Measurements from ENCODE around the gene TAPBP. TPM values are rescaled to one million over a fixed set of nuclear protein-coding genes. Genes with fewer than 3 reads are reported as not detected.
A peak's percentile ranks its signal among the peaks of the same experiment; 100 is the strongest.
"Not testable (repeated sequence)": the region's sequence is repeated elsewhere in the genome, so short reads cannot be mapped to it uniquely, and the experiment has no call there.

Gene TAPBP
- total and polyA plus RNA-seq, 2 of the 8 experiments (the other 6 are each of a cell fraction or from before 2014, with no cell fraction given): 24.5 to 35.4 TPM

DNA sequence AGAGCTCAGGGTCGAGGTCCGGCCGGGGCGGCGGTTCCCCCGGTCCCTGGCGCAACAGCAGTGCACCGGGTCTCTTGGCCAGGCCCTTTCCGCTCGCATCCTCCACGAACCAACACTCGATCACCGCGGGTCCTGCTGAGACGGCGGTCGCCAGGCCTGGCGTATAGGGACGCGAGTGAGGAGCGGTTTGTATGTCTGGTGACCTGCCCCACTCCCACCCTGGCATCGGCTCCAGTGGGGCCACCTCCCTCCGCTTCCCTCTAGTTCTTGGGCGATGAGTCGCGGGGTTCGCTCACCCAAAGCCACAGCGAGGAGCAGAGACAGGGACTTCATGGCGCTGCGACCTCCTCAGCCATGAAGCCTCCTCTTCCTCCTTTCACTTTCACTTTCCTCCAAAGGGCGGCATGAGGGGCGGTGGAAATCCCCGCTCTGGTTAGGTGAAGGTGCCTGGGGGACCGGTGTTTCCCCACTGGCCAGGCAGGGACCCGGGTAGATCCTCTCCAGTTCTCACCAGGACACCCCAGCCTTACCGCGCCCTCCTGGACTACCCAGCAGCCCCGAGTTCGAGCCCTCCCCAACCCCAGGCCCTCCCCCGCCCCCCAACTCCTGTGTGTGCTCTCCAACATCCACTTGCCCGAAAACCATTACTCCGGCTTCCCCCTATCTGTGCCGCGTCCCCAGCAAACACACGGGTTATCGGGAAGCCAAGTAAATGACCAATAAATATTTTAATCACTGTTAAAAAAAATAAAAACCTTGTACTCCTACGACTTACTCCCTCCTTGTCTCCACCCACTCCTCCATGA is at the start of gene TAPBP (continued):
- no peak for TF ChIP-seq CBX8 (IDR thresholded peaks at IDR 0.05; ENCODE audit: borderline replicate concordance, low read depth, low read length)
- peak; percentile 45; the same call in 1 of the 2 replicates for TF ChIP-seq TAF1 (IDR thresholded peaks at IDR 0.05; ENCODE audit: low read depth, low read length)
- no peak for TF ChIP-seq CEBPB (IDR thresholded peaks at IDR 0.05; ENCODE audit: low read depth, low read length)
- no peak for TF ChIP-seq EGR1 (IDR thresholded peaks at IDR 0.05; ENCODE audit: borderline replicate concordance, low read depth, low read length)
- TF ChIP-seq SRF (IDR thresholded peaks at IDR 0.05; ENCODE audit: low read depth, low read length): no peak
- 0 out of 2 replicates have a peak, but pooled peaks have one; percentile 27 for TF ChIP-seq SUZ12 (IDR thresholded peaks at IDR 0.05; ENCODE audit: low read length)
- TF ChIP-seq GABPA (IDR thresholded peaks at IDR 0.05; ENCODE audit: borderline replicate concordance, insufficient read depth, low read length): no peak
- TF ChIP-seq TCF12 (IDR thresholded peaks at IDR 0.05; ENCODE audit: low read depth, low read length): no peak

DNA sequence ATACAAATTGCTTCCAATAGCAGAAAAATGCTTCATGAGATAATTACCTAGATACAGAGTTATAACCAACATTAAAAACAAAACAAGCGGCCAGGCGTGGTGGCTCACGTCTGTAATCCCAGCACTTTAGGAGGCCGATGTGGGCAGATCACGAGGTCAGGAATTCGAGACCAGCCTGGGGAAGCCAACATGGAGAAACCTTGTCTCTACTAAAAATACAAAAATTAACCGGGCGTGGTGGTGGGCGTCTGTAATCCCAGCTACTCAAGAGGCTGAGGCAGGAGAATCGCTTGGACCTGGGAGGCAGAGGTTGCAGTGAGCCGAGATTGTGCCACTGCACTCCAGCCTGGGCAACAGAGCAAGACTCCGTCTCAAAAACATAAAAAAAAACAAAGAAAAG is 49.6 kb upstream of the TAPBP start:
- H3K79me1 ChIP-seq (ENCODE audit: low read depth, low read length); H4K8ac ChIP-seq (ENCODE audit: extremely low read depth, insufficient read depth, low read length); H2BK120ac ChIP-seq (replicated peaks; ENCODE audit: low read depth, low read length); H3K27ac ChIP-seq (ENCODE audit: low read depth, low read length); POLR2A ChIA-PET (ENCODE audit: partially characterized antibody); H3K18ac ChIP-seq (ENCODE audit: extremely low read depth, low read length); H3K4me2 ChIP-seq (ENCODE audit: insufficient read depth in 1 of 2, low read depth in 2 of 2, low read length in 2 of 2); H4K20me1 ChIP-seq (replicated peaks in 1 of 2; ENCODE audit: control insufficient read depth in 1 of 2, insufficient read depth in 2 of 2, low read length in 2 of 2); H3K56ac ChIP-seq (replicated peaks; ENCODE audit: insufficient read length, low read depth, low read length); FAIRE-seq; H3K36me3 ChIP-seq (ENCODE audit: control insufficient read depth in 2 of 4, insufficient read depth in 4 of 4, low read length in 3 of 4); H3K9me3 ChIP-seq (ENCODE audit: insufficient read depth in 2 of 2, low read depth in 1 of 2, low read length in 1 of 2); H2BK12ac ChIP-seq (ENCODE audit: low read depth, low read length); DNase-seq (ENCODE audit: low read depth in 1 of 2, low spot score in 2 of 2); H3K79me2 ChIP-seq (ENCODE audit: control insufficient read depth in 1 of 2, insufficient read depth in 2 of 2, low read length in 2 of 2); H2AK5ac ChIP-seq (ENCODE audit: low read depth, low read length); H2BK20ac ChIP-seq (ENCODE audit: low read length); H2BK15ac ChIP-seq (ENCODE audit: low read length); H2AFZ ChIP-seq (ENCODE audit: low read length); H3K4me3 ChIP-seq (ENCODE audit: extremely low read depth in 1 of 4, insufficient read depth in 2 of 4, low read depth in 3 of 4, low read length in 4 of 4); H3K23me2 ChIP-seq (ENCODE audit: low read depth, low read length); H4K91ac ChIP-seq (replicated peaks; ENCODE audit: insufficient read length, low read length); H3K9ac ChIP-seq (replicated peaks in 1 of 4; ENCODE audit: extremely low read depth in 1 of 4, low read depth in 3 of 4, low read length in 3 of 4); H3K4ac ChIP-seq (replicated peaks; ENCODE audit: insufficient read length, low read depth, low read length); H3K27me3 ChIP-seq (replicated peaks in 1 of 4; ENCODE audit: control insufficient read depth in 3 of 4, extremely low read depth in 1 of 4, insufficient read depth in 3 of 4, low read length in 3 of 4); H3K23ac ChIP-seq (ENCODE audit: insufficient read length); H2BK5ac ChIP-seq (ENCODE audit: low read depth, low read length); H3K4me1 ChIP-seq (replicated peaks in 1 of 4; ENCODE audit: control insufficient read depth in 3 of 4, insufficient read depth in 4 of 4, low read length in 3 of 4); H3K14ac ChIP-seq (ENCODE audit: insufficient read length); H4K5ac ChIP-seq (ENCODE audit: insufficient read length, low read depth, low read length): not testable (repeated sequence)
- 93% methylated on average over 12 of the region's 12 CpGs; no CpG with 5 or more reads in 1 of the 2 experiments for WGBS, 2 experiments (ENCODE audit: extremely low coverage in 1 of 2, insufficient coverage in 1 of 2, insufficient read length in 1 of 2, insufficient replicate concordance in 2 of 2, low coverage in 1 of 2, low lambda C conversion rate in 2 of 2, missing lambda C conversion rate in 1 of 2)
- CTCF ChIA-PET (ENCODE audit: partially characterized antibody): interaction anchor here (1.0 to 2.5 kb wide), 3 partner anchors 21 to 64 kb away, joined by 3 to 11 read pairs (median 3); no protein-coding TSS in a partner anchor

All from H1 (cell line).